OCI-LY1 (cell line): Measurements from ENCODE around the gene DMGDH.

ENCODE experiments used
- H2AFZ ChIP-seq: fragments of 200-600 bp; sonication (generic), shearing (Covaris generic); 2 replicates; pipeline ENCODE4 v1.6.0; 2014; ENCODE audit warnings: antibody characterized with exemption, mild to moderate bottlenecking, low read length
- H3F3A ChIP-seq: fragments of 200-600 bp; sonication (generic), shearing (Covaris generic); 2 replicates; pipeline ENCODE4 v1.6.0; 2014; ENCODE audit warnings: mild to moderate bottlenecking, antibody characterized with exemption, low read length, moderate library complexity; ENCODE audit not compliant: insufficient read depth
- H3K27ac ChIP-seq: fragments of 200-600 bp; sonication (generic); 2 replicates; pipeline ENCODE4 v1.5.1; 2014; ENCODE audit warnings: low read length, mixed run types, mild to moderate bottlenecking, low read depth; ENCODE audit not compliant: poor library complexity, severe bottlenecking
- H3K27me3 ChIP-seq: fragments of 200-600 bp; sonication (generic); 2 replicates; pipeline ENCODE4 v1.6.0; 2014; ENCODE audit warnings: antibody characterized with exemption, mild to moderate bottlenecking, low read length, moderate library complexity; ENCODE audit not compliant: insufficient read depth
- H3K36me3 ChIP-seq: fragments of 200-600 bp; sonication (generic); 2 replicates; pipeline ENCODE4 v1.6.1; 2014; ENCODE audit warnings: mild to moderate bottlenecking, antibody characterized with exemption, low read length, moderate library complexity, mixed read lengths; ENCODE audit not compliant: insufficient read depth
- H3K4me1 ChIP-seq: fragments of 200-600 bp; sonication (generic); 2 replicates; pipeline ENCODE4 v1.5.1; 2014; ENCODE audit warnings: mild to moderate bottlenecking, low read length, moderate library complexity; ENCODE audit not compliant: insufficient read depth, severe bottlenecking
- H3K4me2 ChIP-seq: fragments of 200-600 bp; sonication (generic), shearing (Covaris generic); 2 replicates; pipeline ENCODE4 v1.6.1; 2014; ENCODE audit warnings: low read length
- H3K4me3 ChIP-seq: fragments of 200-600 bp; sonication (generic); 2 replicates; pipeline ENCODE4 v1.5.1; 2014; ENCODE audit warnings: low read length, low read depth, mild to moderate bottlenecking, mixed read lengths; ENCODE audit not compliant: poor library complexity, severe bottlenecking
- H3K79me2 ChIP-seq: fragments of 200-600 bp; shearing (Covaris generic); 2 replicates; pipeline ENCODE4 v1.6.1; 2016; ENCODE audit warnings: mixed run types, low read length, mixed read lengths; ENCODE audit not compliant: insufficient read depth
- H3K9ac ChIP-seq: fragments of 200-600 bp; sonication (generic), shearing (Covaris generic); 2 replicates; pipeline ENCODE4 v1.6.1; 2014; ENCODE audit warnings: mild to moderate bottlenecking, low read length, mixed read lengths
- H3K9me2 ChIP-seq: fragments of 200-600 bp; sonication (generic), shearing (Covaris generic); 2 replicates; pipeline ENCODE4 v1.6.1; 2014; ENCODE audit warnings: low read depth, mild to moderate bottlenecking, low read length, mixed read lengths
- H3K9me3 ChIP-seq: fragments of 200-600 bp; shearing (Covaris generic); 2 replicates; pipeline ENCODE4 v1.6.1; 2014; ENCODE audit warnings: low read length, mixed read lengths
- H4K20me1 ChIP-seq: fragments of 200-600 bp; sonication (generic), shearing (Covaris generic); 2 replicates; pipeline ENCODE4 v1.6.0; 2016; ENCODE audit warnings: mild to moderate bottlenecking, low read length; ENCODE audit not compliant: insufficient read depth
- CTCF ChIP-seq: fragments of 200-600 bp; sonication (generic), shearing (Covaris generic); IDR thresholded peaks from 2 replicates; pipeline ENCODE4 v1.5.1; 2017; ENCODE audit warnings: mild to moderate bottlenecking, antibody characterized with exemption, low read length, moderate library complexity, mixed read lengths
- EZH2 ChIP-seq: fragments of 200-600 bp; sonication (generic), shearing (Covaris generic); IDR thresholded peaks from 2 replicates; pipeline ENCODE4 v1.8.0; 2017; ENCODE audit warnings: borderline replicate concordance, mixed run types, mild to moderate bottlenecking, antibody characterized with exemption, low read length, moderate library complexity, mixed read lengths

Gene DMGDH

GRCh38 chr5:78953092-78953800, 116.2 kb downstream of the DMGDH start:
- Histone ChIP-seq H3K79me2 (no peaks in the 10 kb centered on the region), H3K27me3 (no peaks in the 10 kb centered on the region), H3K36me3 (no peaks in the 10 kb centered on the region), H3K4me2 (no peak overlapping the region), H3F3A (no peaks in the 10 kb centered on the region; the same call in 1 of the 2 replicates), H4K20me1 (no peaks in the 10 kb centered on the region), H3K9ac (no peak overlapping the region), H3K4me1 (no peaks in the 10 kb centered on the region), H3K9me3 (no peaks in the 10 kb centered on the region), H2AFZ (no peak overlapping the region), H3K9me2 (no peaks in the 10 kb centered on the region), H3K4me3 (no peak overlapping the region), H3K27ac (no peak overlapping the region)
- TF ChIP-seq EZH2 (no peak), CTCF (no peak)
